Activated CD8-positive, alpha-beta memory T cell treated with anti-CD3 and anti-CD28 coated beads, Interleukin-2, amount 50 U/mL, for 24 hours (primary cell): Measurements from ENCODE around the gene AKR1C1.
"Not testable (repeated sequence)": the region's sequence is repeated elsewhere in the genome, so short reads cannot be mapped to it uniquely, and the experiment has no call there.

ENCODE experiments used
- DNase-seq: peaks from one replicate; pipeline ENCODE4 v3.0.0-alpha.2; 2020; ENCODE audit errors: extremely low read depth

The AKR1C1 gene

DNA sequence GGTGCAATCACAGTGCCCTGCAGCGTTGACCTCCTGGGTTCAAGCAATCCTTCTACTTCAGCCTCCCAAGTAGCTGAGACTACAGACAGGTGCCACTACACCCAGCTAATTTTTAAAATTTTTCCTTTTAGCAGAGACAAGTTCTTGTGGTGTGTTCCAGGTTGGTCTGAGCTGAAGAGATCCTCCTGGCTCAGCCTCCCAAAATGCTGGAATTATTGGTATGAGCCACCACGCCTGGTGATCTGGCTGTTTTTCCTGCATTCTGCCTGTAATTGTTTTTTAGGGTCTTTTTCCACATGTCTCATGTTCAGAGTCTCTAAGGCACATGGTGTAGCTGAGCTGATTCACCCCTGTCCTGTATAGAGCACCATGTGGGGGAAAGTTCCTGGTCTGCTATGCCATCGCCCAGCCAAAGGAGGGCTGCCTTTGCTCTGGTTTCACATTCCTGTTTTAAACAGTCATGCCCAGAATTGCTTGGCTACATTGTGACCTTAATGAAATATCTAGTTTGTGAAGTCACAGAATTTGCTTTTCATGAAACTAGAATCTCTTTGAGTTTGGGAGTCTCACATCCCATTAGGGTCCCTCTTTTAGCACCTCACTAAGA lies 55.6 kb downstream of the AKR1C1 start:
- not testable (repeated sequence) for DNase-seq

DNA sequence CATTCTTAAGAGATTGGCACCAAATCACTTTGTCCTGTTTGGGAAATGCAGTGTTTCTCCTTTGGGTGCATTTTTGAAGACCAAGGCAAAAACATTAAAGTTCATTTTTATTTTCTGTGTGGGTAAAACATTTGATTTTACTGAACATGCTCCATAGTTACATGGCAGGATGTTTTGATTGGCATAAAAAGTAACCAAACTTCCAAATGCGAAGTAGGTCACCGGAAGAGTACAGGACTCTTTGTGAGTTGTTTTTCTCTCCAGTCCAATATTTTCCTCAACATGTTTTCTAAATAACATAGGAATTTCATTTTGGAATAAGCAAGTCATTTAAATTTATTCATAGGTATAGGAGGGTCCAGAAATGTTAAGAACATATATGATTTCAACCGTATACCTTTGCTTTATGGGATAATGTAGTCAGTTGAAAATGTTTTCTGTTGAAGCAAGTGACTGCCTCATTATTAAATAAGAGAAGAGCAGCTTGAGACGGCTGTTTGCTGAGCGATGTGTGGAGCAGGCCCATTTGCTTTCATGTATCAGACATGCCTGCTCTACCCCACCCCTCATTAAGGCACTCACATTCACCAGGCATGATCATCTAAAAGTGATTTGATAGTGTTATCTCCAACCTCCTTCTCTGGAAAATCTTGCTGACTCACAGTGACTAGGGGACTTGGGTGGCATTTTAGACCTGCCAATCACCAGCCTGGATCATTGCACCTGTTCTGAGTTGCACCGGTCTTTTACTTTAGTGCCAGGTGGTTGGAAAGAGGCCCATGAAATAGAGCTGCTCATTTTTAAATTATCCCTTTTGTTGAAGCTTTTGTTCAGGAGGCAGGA lies 56.8 kb downstream of the AKR1C1 start:
- DNase-seq: not testable (repeated sequence)

DNA sequence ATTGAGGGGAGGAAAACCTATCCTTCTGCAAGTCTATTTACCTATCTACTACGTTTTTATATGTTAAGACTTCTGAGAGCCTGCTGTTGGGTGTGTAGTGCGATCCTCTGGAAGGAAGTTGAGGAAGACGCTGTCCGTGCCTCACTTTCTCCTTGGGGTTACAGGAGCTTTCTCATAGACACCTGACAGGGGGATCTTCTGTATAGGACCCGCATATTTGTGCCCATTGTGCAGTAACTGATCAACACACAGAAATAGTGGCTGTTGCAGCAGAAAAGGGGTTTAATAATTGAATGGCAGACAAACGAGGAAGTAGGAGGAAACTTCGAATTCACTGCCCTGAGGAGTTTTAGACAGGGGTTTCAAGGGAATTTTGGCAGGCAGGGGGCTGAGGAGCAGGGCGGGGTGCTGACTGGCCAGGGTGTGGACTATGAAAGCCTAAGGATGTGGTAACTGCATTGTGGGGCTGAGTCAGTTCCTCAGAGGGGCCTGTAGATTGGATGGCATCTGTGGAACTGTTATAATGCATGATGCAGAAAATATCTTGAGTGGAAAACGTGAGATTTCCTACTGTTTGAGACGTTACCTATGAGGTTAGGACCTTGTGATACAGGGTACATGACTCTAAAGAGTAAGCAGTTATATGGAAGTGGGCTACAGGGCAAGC lies 58.5 kb downstream of the AKR1C1 start:
- not testable (repeated sequence) for DNase-seq

DNA sequence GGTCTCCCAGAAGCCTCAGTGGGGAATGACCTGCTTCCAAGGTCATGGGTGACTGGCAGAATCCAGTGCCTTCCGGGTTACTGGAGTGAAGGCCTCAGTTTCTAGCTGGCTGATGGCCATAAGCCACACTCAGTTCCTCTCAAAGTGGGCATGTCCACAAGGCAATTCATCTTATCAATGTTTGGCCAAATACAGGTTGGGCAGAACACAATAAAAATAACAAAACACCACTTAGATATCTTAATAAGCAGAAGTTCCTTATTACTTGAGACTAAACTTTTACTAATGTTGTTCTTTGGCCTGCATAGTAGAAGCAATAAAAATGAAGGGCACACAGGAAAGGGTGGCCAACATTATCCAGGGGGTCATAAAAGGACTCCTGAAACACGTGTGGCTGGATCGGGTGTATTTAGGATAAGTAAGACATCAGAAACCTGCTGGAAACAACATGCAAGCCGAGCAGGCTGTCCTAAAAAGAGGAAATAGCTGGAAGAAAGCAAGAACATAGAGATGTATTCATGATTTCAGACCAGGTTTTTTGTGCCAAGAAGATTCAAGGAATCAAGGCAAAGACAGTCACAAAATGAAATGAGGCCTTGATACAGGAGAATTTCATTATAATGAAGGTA lies 60.1 kb downstream of the AKR1C1 start:
- no peak for DNase-seq

DNA sequence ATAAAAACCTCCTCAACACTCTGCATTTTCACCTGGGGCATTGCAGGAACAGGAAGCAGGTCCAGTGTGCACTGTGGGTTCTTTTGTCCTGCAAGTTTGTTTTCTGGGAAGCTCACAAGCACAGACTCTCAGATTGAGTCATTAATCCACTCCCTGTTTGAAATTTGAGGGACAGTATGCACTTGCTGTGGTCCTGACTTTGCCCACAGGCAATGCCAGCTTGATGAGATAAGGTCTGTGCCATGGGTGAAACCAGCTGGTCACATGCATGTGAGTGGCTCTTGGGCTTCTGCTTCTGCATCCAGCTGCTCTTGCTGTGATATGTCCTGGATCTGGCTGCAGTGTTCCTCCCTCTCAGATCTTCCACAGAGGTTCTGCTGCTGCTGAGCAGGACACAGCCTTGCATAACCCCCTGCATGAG lies 62.3 kb downstream of the AKR1C1 start:
- not testable (repeated sequence) for DNase-seq

DNA sequence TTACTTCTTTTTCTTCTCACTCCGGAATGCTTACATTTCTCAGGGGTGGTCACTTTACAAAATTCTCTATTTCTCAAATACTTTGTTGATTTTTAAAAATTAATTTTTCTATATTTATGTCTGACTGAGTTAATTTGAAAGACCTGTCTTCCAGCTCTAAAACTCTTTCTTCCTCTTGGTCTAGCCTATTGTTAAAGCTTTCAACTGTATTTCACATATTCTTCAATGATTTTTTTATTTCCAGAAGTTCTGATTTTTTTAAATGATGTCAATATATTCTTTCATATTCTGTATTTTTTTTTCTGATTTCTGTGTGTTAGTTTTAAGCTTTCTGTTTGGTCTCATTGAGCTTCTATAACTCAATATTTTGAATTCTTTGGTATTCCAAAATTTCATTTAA lies 67.8 kb downstream of the AKR1C1 start:
- DNase-seq: no peak

DNA sequence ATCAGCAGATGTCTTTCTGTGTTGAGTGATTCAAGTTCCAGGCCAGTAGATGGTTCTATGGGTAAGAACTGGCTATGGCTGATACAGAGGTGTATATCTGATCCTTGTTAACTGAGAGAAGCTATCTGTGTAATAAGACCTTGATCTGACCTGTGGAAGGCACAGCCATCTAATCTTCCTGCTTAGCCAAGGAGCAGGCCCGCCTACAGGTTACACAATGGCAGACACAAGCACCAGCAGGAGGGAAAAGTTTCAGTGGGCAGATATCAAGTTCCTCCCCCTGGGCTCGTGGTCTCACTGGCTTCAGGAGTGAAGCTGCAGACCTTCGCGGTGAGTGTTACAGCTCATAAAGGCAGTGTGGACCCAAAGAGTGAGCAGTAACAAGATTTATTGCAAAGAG lies 68.4 kb downstream of the AKR1C1 start:
- not testable (repeated sequence) for DNase-seq

DNA sequence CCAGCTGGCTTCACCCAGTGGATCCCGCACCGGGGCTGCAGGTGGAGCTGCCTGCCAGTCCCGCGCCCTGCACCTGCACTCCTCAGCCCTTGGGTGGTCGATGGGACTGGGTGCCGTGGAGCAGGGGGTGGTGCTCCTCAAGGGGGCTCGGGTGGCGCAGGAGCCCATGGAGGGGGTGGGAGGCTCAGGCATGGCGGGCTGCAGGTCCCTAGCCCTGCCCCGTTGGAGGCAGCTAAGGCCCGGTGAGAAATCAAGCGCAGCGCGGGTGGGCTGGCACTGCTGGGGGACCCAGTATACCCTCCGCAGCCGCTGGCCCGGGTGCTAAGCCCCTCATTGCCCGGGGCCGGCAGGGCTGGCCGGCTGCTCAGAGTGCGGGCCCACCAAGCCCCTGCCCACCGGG lies 69.2 kb downstream of the AKR1C1 start:
- not testable (repeated sequence) for DNase-seq
